ENCODE data around the gene ZMYND8. TPM values are rescaled to one million over a fixed set of nuclear protein-coding genes. Genes with fewer than 3 reads are reported as not detected.

The ZMYND8 gene
- total and polyA plus RNA-seq, 2 donors (not counting 1 experiment from before 2014, with no cell fraction given): 12.6 to 13.0 TPM

- H2AFZ ChIP-seq (ENCODE audit: low read length): peak overlapping the region; percentile 69
- H3K36me3 ChIP-seq (ENCODE audit: control insufficient read depth, insufficient read depth, low read length): no peaks in the 10 kb centered on the region
- no peaks in the 10 kb centered on the region for H3K9me3 ChIP-seq (ENCODE audit: control insufficient read depth, insufficient read depth, low read depth, low read length)
- TF ChIP-seq CTCF (conservative IDR thresholded peaks at IDR 0.05 in 1 of 2, IDR thresholded peaks at IDR 0.05 in 1 of 2; ENCODE audit: low read depth in 1 of 2, low read length in 2 of 2) (no peak), EZH2 (IDR thresholded peaks at IDR 0.05; ENCODE audit: low read length, missing control alignments) (no peak)
- no peak overlapping the region for H3K4me2 ChIP-seq (ENCODE audit: extremely low read depth, insufficient read depth, low read length)
- H3K9ac ChIP-seq (ENCODE audit: insufficient read depth, low read length): no peak overlapping the region
- peak; percentile 69 to 78 for DNase-seq (ENCODE audit: low read depth in 2 of 2)
- no peak overlapping the region for H3K27ac ChIP-seq (ENCODE audit: insufficient read depth, low read length)
- no peaks in the 10 kb centered on the region for H4K20me1 ChIP-seq (ENCODE audit: control insufficient read depth, extremely low read depth, insufficient read depth, low read length)
- H3K4me3 ChIP-seq (replicated peaks in 1 of 4; ENCODE audit: control extremely low read depth in 1 of 4, insufficient read depth in 1 of 4, low read depth in 3 of 4, low read length in 4 of 4): no peak overlapping the region
- no peaks in the 10 kb centered on the region for H3K4me1 ChIP-seq (ENCODE audit: control insufficient read depth, extremely low read depth, insufficient read depth, low read length)
- no peaks in the 10 kb centered on the region for H3K27me3 ChIP-seq (ENCODE audit: control insufficient read depth, insufficient read depth, low read length)
- no peaks in the 10 kb centered on the region for H3K79me2 ChIP-seq (ENCODE audit: control insufficient read depth, insufficient read depth, low read length)
These were observed 175.2 kb downstream of the ZMYND8 start for GRCh38 chr20:47181056-47181862.

DNA sequence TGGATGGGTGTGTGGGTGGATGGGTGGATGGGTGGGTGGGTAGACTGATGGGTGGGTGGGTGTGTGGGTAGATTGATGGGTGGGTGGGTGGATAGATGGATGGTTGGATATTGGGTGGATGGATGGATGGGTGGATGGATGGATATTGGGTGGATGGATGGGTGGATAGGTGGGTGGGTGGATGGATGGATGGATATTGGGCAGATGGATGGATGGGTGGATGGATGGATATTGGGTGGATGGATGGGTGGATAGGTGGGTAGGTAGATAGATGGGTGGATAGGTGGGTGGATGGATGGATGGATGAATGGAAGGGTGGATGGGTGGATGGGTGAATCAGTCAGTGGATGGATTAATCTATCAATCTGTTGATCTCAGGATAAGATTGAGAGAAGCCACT, 177.2 kb downstream of the ZMYND8 start:
- Histone ChIP-seq H3K27ac (ENCODE audit: insufficient read depth, low read length) (no peak overlapping the region), H2AFZ (ENCODE audit: low read length) (no peak overlapping the region), H3K36me3 (ENCODE audit: control insufficient read depth, insufficient read depth, low read length) (no peaks in the 10 kb centered on the region), H3K79me2 (ENCODE audit: control insufficient read depth, insufficient read depth, low read length) (no peaks in the 10 kb centered on the region), H3K27me3 (ENCODE audit: control insufficient read depth, insufficient read depth, low read length) (no peaks in the 10 kb centered on the region), H4K20me1 (ENCODE audit: control insufficient read depth, extremely low read depth, insufficient read depth, low read length) (no peaks in the 10 kb centered on the region), H3K4me3 (replicated peaks in 1 of 4; ENCODE audit: control extremely low read depth in 1 of 4, insufficient read depth in 1 of 4, low read depth in 3 of 4, low read length in 4 of 4) (no peak overlapping the region), H3K4me2 (ENCODE audit: extremely low read depth, insufficient read depth, low read length) (no peak overlapping the region), H3K9me3 (ENCODE audit: control insufficient read depth, insufficient read depth, low read depth, low read length) (no peaks in the 10 kb centered on the region), H3K4me1 (ENCODE audit: control insufficient read depth, extremely low read depth, insufficient read depth, low read length) (no peaks in the 10 kb centered on the region), H3K9ac (ENCODE audit: insufficient read depth, low read length) (no peak overlapping the region)
- no peak for DNase-seq (ENCODE audit: low read depth in 2 of 2)
- TF ChIP-seq EZH2 (IDR thresholded peaks at IDR 0.05; ENCODE audit: low read length, missing control alignments) (no peak), CTCF (conservative IDR thresholded peaks at IDR 0.05 in 1 of 2, IDR thresholded peaks at IDR 0.05 in 1 of 2; ENCODE audit: low read depth in 1 of 2, low read length in 2 of 2) (no peak)

- no peak for TF ChIP-seq EZH2 (IDR thresholded peaks at IDR 0.05; ENCODE audit: low read length, missing control alignments)
- TF ChIP-seq CTCF (conservative IDR thresholded peaks at IDR 0.05 in 1 of 2, IDR thresholded peaks at IDR 0.05 in 1 of 2; ENCODE audit: low read depth in 1 of 2, low read length in 2 of 2): no peak
- DNase-seq (ENCODE audit: low read depth in 2 of 2): no peak
- Histone ChIP-seq H3K9me3 (ENCODE audit: control insufficient read depth, insufficient read depth, low read depth, low read length) (no peaks in the 10 kb centered on the region), H3K4me1 (ENCODE audit: control insufficient read depth, extremely low read depth, insufficient read depth, low read length) (no peaks in the 10 kb centered on the region), H3K27me3 (ENCODE audit: control insufficient read depth, insufficient read depth, low read length) (no peaks in the 10 kb centered on the region), H3K9ac (ENCODE audit: insufficient read depth, low read length) (no peak overlapping the region), H3K27ac (ENCODE audit: insufficient read depth, low read length) (no peak overlapping the region), H3K79me2 (ENCODE audit: control insufficient read depth, insufficient read depth, low read length) (no peaks in the 10 kb centered on the region), H3K4me3 (replicated peaks in 1 of 4; ENCODE audit: control extremely low read depth in 1 of 4, insufficient read depth in 1 of 4, low read depth in 3 of 4, low read length in 4 of 4) (no peak overlapping the region), H2AFZ (ENCODE audit: low read length) (no peak overlapping the region), H4K20me1 (ENCODE audit: control insufficient read depth, extremely low read depth, insufficient read depth, low read length) (no peaks in the 10 kb centered on the region), H3K4me2 (ENCODE audit: extremely low read depth, insufficient read depth, low read length) (no peak overlapping the region), H3K36me3 (ENCODE audit: control insufficient read depth, insufficient read depth, low read length) (no peaks in the 10 kb centered on the region)
These were observed 177.6 kb downstream of the ZMYND8 start for GRCh38 chr20:47178851-47179250.
